A673 (cell line): ENCODE data around the gene IGF2R. TPM values are rescaled to one million over a fixed set of nuclear protein-coding genes. Genes with fewer than 3 reads are reported as not detected.

Experiments used
- BruUV-seq: library from RNA; stranded (reverse); fragments of 400-500 nt; replicated peaks from 2 replicates; lab custom pipeline; 2021; lab: Mats Ljungman, UMichigan
- CTCF ChIA-PET: fragments of 300-600 bp; sonication (Branson Sonifier 250); formaldehyde crosslinking; loops from one replicate; lab custom pipeline; 2022; ENCODE audit warnings: antibody characterized with exemption; lab: Charles Lee
- POLR2A ChIA-PET: fragments of 300-600 bp; sonication (Branson Sonifier 250); formaldehyde crosslinking; loops from one replicate; lab custom pipeline; 2022; ENCODE audit warnings: antibody characterized with exemption; ENCODE audit not compliant: low non-redundant PET; lab: Charles Lee
- DNase-seq: peaks from one replicate; pipeline ENCODE4 v3.0.0-alpha.2; 2015; ENCODE audit warnings: low spot score
- H3K27ac ChIP-seq: fragments of 200-600 bp; sonication (generic); 2 replicates; pipeline ENCODE4 v1.5.1; 2016; ENCODE audit warnings: mixed run types, low read depth, mild to moderate bottlenecking, mixed read lengths, antibody characterized with exemption, low read length; ENCODE audit not compliant: poor library complexity, severe bottlenecking
- H3K27me3 ChIP-seq: fragments of 200-600 bp; sonication (generic); replicated peaks from 2 replicates; pipeline ENCODE4 v1.6.1; 2017; ENCODE audit warnings: mixed run types, low read depth, mild to moderate bottlenecking, mixed read lengths, antibody characterized with exemption, low read length; ENCODE audit not compliant: insufficient read depth, poor library complexity
- H3K36me3 ChIP-seq: fragments of 200-600 bp; sonication (generic); 2 replicates; pipeline ENCODE4 v1.6.1; 2016; ENCODE audit warnings: mixed run types, mild to moderate bottlenecking, mixed read lengths, antibody characterized with exemption, low read length; ENCODE audit not compliant: insufficient read depth, poor library complexity, severe bottlenecking
- H3K4me1 ChIP-seq: fragments of 200-600 bp; sonication (generic); 2 replicates; pipeline ENCODE4 v1.6.1; 2017; ENCODE audit warnings: mixed run types, mild to moderate bottlenecking, mixed read lengths, antibody characterized with exemption, low read length; ENCODE audit not compliant: insufficient read depth, poor library complexity, severe bottlenecking
- H3K4me3 ChIP-seq: fragments of 200-600 bp; sonication (generic); 2 replicates; pipeline ENCODE4 v1.5.1; 2016; ENCODE audit warnings: low read depth, mixed run types, mild to moderate bottlenecking, mixed read lengths, low read length; ENCODE audit not compliant: poor library complexity, severe bottlenecking
- H3K9me3 ChIP-seq: fragments of 200-600 bp; sonication (generic); 2 replicates; pipeline ENCODE4 v1.6.1; 2016; ENCODE audit warnings: mixed run types, low read depth, mild to moderate bottlenecking, mixed read lengths, antibody characterized with exemption, low read length; ENCODE audit not compliant: poor library complexity, severe bottlenecking
- CTCF ChIP-seq: fragments of 300-800, 200-600 bp; sonication (generic); conservative IDR thresholded peaks from 2 replicates; pipeline ENCODE4 v1.5.1; 2017; ENCODE audit warnings: low read depth, mild to moderate bottlenecking, antibody characterized with exemption, low read length, moderate library complexity, mixed read lengths
- EZH2 ChIP-seq: fragments of 200-600 bp; sonication (generic); IDR thresholded peaks from 2 replicates; pipeline ENCODE4 v1.6.1; 2017; ENCODE audit warnings: borderline replicate concordance, low read depth, mild to moderate bottlenecking, mixed read lengths, antibody characterized with exemption, low read length; ENCODE audit not compliant: poor library complexity, severe bottlenecking
- intact Hi-C: fragments of 100-400 bp; cut with micrococcal nuclease; formaldehyde crosslinking; loops from one replicate; pipeline ENCODE4 v1.10.0; 2022; ENCODE audit not compliant: unreplicated experiment
- total RNA-seq: library from RNA; stranded (reverse); gene quantifications from 2 replicates; pipeline ENCODE4 v1.2.3, GENCODE V29; 2021

The IGF2R gene
- total RNA-seq, 1 experiment from 2014 or later = 67.4 TPM

GRCh38 chr6:159981403-159982245, 12.7 kb downstream of the IGF2R start:
- H3K36me3 ChIP-seq = no peaks in the 10 kb centered on the region
- TF ChIP-seq CTCF (no peak), EZH2 (no peak)
- ChIA-PET CTCF (interaction anchor here (1.1 kb wide), 1 partner anchor 107 kb away, joined by 4 read pairs; no protein-coding TSS in a partner anchor), POLR2A (no interaction called here)
- no peak overlapping the region for H3K4me3 ChIP-seq
- H3K27ac ChIP-seq = no peak overlapping the region
- intact Hi-C loops = no loop called here
- BruUV-seq = no TSS peak
- H3K4me1 ChIP-seq = peaks cover 41% of the 10 kb centered on the region
- H3K27me3 ChIP-seq = no peaks in the 10 kb centered on the region
- no peaks in the 10 kb centered on the region for H3K9me3 ChIP-seq
- no peak for DNase-seq

GRCh38 chr6:159982731-159983506, 14.0 kb downstream of the IGF2R start:
- no peaks in the 10 kb centered on the region for H3K27me3 ChIP-seq
- ChIA-PET POLR2A (no interaction called here), CTCF (no interaction called here)
- H3K36me3 ChIP-seq = no peaks in the 10 kb centered on the region
- intact Hi-C loops = no loop called here
- no TSS peak for BruUV-seq
- H3K4me3 ChIP-seq = no peak overlapping the region
- TF ChIP-seq EZH2 = no peak
- no peak for DNase-seq
- H3K9me3 ChIP-seq = no peaks in the 10 kb centered on the region
- peaks cover 28% of the 10 kb centered on the region for H3K4me1 ChIP-seq
- no peak overlapping the region for H3K27ac ChIP-seq

GRCh38 chr6:159983641-159984080, 14.8 kb downstream of the IGF2R start:
- intact Hi-C loops = no loop called here
- POLR2A ChIA-PET = no interaction called here
- no peaks in the 10 kb centered on the region for H3K27me3 ChIP-seq
- TF ChIP-seq CTCF (no peak), EZH2 (no peak)
- CTCF ChIA-PET = no interaction called here
- H3K9me3 ChIP-seq = no peaks in the 10 kb centered on the region
- BruUV-seq = no TSS peak
- H3K27ac ChIP-seq = no peak overlapping the region
- H3K4me1 ChIP-seq = peaks cover 21% of the 10 kb centered on the region
- DNase-seq = no peak
- H3K4me3 ChIP-seq = no peak overlapping the region
- H3K36me3 ChIP-seq = no peaks in the 10 kb centered on the region
